IPS-NIHi11 (cell line): Measurements from ENCODE around the gene LAG3.

Experiments used
- DNase-seq: peaks from one replicate; pipeline ENCODE4 v3.0.0; 2012; ENCODE audit warnings: mixed read lengths, low spot score

Gene LAG3

GRCh38 chr12:6753772-6754356 lies 18.5 kb upstream of the LAG3 start:
- no peak for DNase-seq

GRCh38 chr12:6754411-6754810 lies 17.9 kb upstream of the LAG3 start:
- no peak for DNase-seq

GRCh38 chr12:6757028-6757690 lies 15.2 kb upstream of the LAG3 start:
- no peak for DNase-seq

GRCh38 chr12:6758506-6759095 lies 13.7 kb upstream of the LAG3 start:
- no peak for DNase-seq

GRCh38 chr12:6759741-6760140 lies 12.6 kb upstream of the LAG3 start:
- no peak for DNase-seq

- no peak for DNase-seq
Measured at GRCh38 chr12:6763380-6763779, 8.9 kb upstream of the LAG3 start.

GRCh38 chr12:6764011-6764828 lies 8.1 kb upstream of the LAG3 start:
- DNase-seq = peak; percentile 90

- no peak for DNase-seq
Measured at GRCh38 chr12:6765048-6765633, 7.2 kb upstream of the LAG3 start.

GRCh38 chr12:6765634-6766581 lies 6.4 kb upstream of the LAG3 start, which contains the start of gene PTMS:
Gene PTMS (plus strand): TSS chr12:6766363. CDS start chr12:6766706, 343 bp downstream.
- peak; percentile 84 for DNase-seq

- peak; percentile 74 for DNase-seq
Measured at GRCh38 chr12:6766651-6767349, 5.5 kb upstream of the LAG3 start.

GRCh38 chr12:6767353-6768319 lies 4.7 kb upstream of the LAG3 start:
- no peak for DNase-seq

GRCh38 chr12:6768437-6768914 lies 3.8 kb upstream of the LAG3 start:
- no peak for DNase-seq

- peak; percentile 67 for DNase-seq
Measured at GRCh38 chr12:6768990-6769389, 3.3 kb upstream of the LAG3 start.

- no peak for DNase-seq
Measured at GRCh38 chr12:6769666-6770065, 2.7 kb upstream of the LAG3 start.

- DNase-seq = no peak
Measured at GRCh38 chr12:6770094-6770493, 2.2 kb upstream of the LAG3 start.

GRCh38 chr12:6770600-6770999 lies 1.7 kb upstream of the LAG3 start:
- DNase-seq = no peak

- DNase-seq = no peak
Measured at GRCh38 chr12:6771091-6771495, 1.2 kb upstream of the LAG3 start.

GRCh38 chr12:6771509-6772330 lies 600 bp upstream of the LAG3 start:
- no peak for DNase-seq
